SH-SY5Y (cell line): Measurements from ENCODE around the gene TUBB4B.

Source experiments
- GATA2 ChIP-seq: IDR thresholded peaks from 2 replicates; pipeline ENCODE4 v1.6.1; 2011; ENCODE audit warnings: mild to moderate bottlenecking, low read depth, low read length
- GATA3 ChIP-seq: IDR thresholded peaks from 2 replicates; pipeline ENCODE4 v1.6.1; 2011; ENCODE audit warnings: low read depth, mild to moderate bottlenecking, low read length, moderate library complexity

- no peak for TF ChIP-seq GATA3
- no peak for TF ChIP-seq GATA2
These were observed at the start of gene TUBB4B for GRCh38 chr9:137240841-137241489.
